C4-2B (cell line): ENCODE results near the gene MCM3AP.

Experiments used
- ZFX ChIP-seq: fragments of 450-650 bp; IDR thresholded peaks from 2 replicates; pipeline ENCODE4 v1.6.1; 2017
- TF ChIP-seq, protein P1 (sequence below): fragments of 450-650 bp; conservative IDR thresholded peaks from 2 replicates; pipeline ENCODE4 v1.5.1; 2017; ENCODE audit warnings: mild to moderate bottlenecking

DNA sequence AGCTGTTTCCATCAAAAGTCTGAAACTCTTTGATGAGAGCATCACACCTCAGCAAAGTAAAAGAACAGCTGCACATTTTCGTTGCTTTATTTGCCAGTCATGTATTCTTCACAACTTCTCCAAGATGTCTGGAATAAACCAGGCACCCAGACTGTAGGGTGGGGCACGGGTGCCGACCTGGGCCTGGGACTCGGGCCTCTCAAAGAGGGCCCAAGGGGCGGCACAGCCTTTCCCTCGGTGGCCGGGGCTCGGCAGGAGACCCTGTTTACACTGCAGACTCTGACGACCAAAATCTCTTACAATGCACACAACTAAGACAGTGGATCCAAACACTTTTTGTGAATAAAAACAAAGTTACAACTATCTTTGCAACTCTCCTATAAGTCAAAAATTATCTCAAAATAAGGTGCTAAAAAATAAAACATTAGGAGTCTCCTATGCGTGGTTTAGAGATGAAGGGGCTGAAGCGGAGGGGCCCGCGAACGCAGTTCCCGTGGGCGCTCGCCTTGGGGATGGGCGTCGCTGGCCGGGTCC, 57.5 kb downstream of the MCM3AP start:
- TF ChIP-seq, protein P1, sequence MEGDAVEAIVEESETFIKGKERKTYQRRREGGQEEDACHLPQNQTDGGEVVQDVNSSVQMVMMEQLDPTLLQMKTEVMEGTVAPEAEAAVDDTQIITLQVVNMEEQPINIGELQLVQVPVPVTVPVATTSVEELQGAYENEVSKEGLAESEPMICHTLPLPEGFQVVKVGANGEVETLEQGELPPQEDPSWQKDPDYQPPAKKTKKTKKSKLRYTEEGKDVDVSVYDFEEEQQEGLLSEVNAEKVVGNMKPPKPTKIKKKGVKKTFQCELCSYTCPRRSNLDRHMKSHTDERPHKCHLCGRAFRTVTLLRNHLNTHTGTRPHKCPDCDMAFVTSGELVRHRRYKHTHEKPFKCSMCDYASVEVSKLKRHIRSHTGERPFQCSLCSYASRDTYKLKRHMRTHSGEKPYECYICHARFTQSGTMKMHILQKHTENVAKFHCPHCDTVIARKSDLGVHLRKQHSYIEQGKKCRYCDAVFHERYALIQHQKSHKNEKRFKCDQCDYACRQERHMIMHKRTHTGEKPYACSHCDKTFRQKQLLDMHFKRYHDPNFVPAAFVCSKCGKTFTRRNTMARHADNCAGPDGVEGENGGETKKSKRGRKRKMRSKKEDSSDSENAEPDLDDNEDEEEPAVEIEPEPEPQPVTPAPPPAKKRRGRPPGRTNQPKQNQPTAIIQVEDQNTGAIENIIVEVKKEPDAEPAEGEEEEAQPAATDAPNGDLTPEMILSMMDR, result no peak
- no peak for TF ChIP-seq ZFX
